RWPE1 (cell line): ENCODE measurements around the gene PDP2.
A peak's percentile ranks its signal among the peaks of the same experiment; 100 is the strongest.

Source experiments
- CTCF ChIA-PET: fragments of 350-600 bp; sonication (Branson Sonifier 250); formaldehyde crosslinking; extraction: SDS; loops from one replicate; lab custom pipeline; 2021; lab: Yijun Ruan, JAX
- POLR2A ChIA-PET: fragments of 400-600 bp; formaldehyde crosslinking; extraction: SDS; loops from one replicate; lab custom pipeline; 2020; ENCODE audit warnings: antibody characterized with exemption; ENCODE audit not compliant: low non-redundant PET; lab: Yijun Ruan, JAX
- DNase-seq: peaks from one replicate; pipeline ENCODE4 v3.0.0; 2012; ENCODE audit warnings: low spot score
- H3K27ac ChIP-seq: fragments of 450-650 bp; 2 replicates; pipeline ENCODE4 v1.5.1; 2017
- CTCF ChIP-seq: fragments of 450-650 bp; conservative IDR thresholded peaks from 2 replicates; pipeline ENCODE4 v1.5.1; 2017; ENCODE audit warnings: low read depth, mild to moderate bottlenecking

The PDP2 gene

GRCh38 chr16:66898933-66899309, 18.6 kb downstream of the PDP2 start:
- ChIA-PET CTCF (interaction anchor here (1.5 kb wide), 1 partner anchor 11 kb away, joined by 4 read pairs; no protein-coding TSS in a partner anchor), POLR2A (no interaction called here)
- no peak overlapping the region; the same call in 1 of the 2 replicates for H3K27ac ChIP-seq

GRCh38 chr16:66899310-66899944, 19.1 kb downstream of the PDP2 start:
- CTCF ChIA-PET, result interaction anchor here (0.6 to 1.5 kb wide), 2 partner anchors 11 kb away, joined by 3 to 4 read pairs; no protein-coding TSS in a partner anchor
- TF ChIP-seq CTCF, result no peak
- POLR2A ChIA-PET, result no interaction called here
- no peak for DNase-seq
- peak overlapping the region; percentile 60 for H3K27ac ChIP-seq

More at GRCh38 chr16:66898933-66899309, 18.6 kb downstream of the PDP2 start:
- no peak for TF ChIP-seq CTCF
- DNase-seq, result no peak

GRCh38 chr16:66899945-66900710, 19.8 kb downstream of the PDP2 start:
- TF ChIP-seq CTCF, result no peak
- DNase-seq, result peak; percentile 78
- POLR2A ChIA-PET, result no interaction called here
- H3K27ac ChIP-seq, result peak overlapping the region; percentile 60
- CTCF ChIA-PET, result interaction anchor here (0.6 to 1.0 kb wide), 2 partner anchors 10 kb away, joined by 3 to 4 read pairs; no protein-coding TSS in a partner anchor

GRCh38 chr16:66900721-66901441, 20.6 kb downstream of the PDP2 start:
- no peak for DNase-seq
- ChIA-PET POLR2A (no interaction called here), CTCF (interaction anchor here (1.0 kb wide), 1 partner anchor 9 kb away, joined by 4 read pairs; no protein-coding TSS in a partner anchor)
- no peak for TF ChIP-seq CTCF
- peak overlapping the region; percentile 60 for H3K27ac ChIP-seq

GRCh38 chr16:66901626-66902025, 21.3 kb downstream of the PDP2 start:
- peak overlapping the region; percentile 60 for H3K27ac ChIP-seq
- ChIA-PET POLR2A (no interaction called here), CTCF (no interaction called here)
- TF ChIP-seq CTCF, result no peak
- no peak for DNase-seq
